ENCODE measurements around the gene TYRO3. TPM values are rescaled to one million over a fixed set of nuclear protein-coding genes. Genes with fewer than 3 reads are reported as not detected.
"Not testable (repeated sequence)": the region's sequence is repeated elsewhere in the genome, so short reads cannot be mapped to it uniquely, and the experiment has no call there.

TYRO3 gene
- polyA plus RNA-seq, 4 donors = 79.4 to 162 (median 138) TPM

DNA sequence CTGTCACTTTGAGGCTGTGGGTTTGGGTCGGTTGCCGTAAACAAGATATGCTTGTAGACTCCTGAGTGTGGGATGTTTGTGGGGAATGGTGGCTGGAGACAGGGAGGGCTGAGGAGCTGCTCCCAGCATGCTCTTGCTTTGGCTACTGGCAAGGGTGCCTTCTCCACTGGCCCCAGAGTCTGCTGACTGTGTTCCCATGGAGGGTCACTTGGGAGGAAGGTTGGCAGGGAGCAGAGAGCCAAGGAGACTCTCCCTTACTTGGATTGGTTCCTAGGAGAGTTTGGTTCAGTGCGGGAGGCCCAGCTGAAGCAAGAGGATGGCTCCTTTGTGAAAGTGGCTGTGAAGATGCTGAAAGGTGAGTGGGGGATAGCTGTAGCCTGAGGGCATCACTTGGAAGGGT is 11.8 kb downstream of the TYRO3 start:
- no peak for DNase-seq (ENCODE audit: low read depth in 4 of 4, low spot score in 3 of 4)

DNA sequence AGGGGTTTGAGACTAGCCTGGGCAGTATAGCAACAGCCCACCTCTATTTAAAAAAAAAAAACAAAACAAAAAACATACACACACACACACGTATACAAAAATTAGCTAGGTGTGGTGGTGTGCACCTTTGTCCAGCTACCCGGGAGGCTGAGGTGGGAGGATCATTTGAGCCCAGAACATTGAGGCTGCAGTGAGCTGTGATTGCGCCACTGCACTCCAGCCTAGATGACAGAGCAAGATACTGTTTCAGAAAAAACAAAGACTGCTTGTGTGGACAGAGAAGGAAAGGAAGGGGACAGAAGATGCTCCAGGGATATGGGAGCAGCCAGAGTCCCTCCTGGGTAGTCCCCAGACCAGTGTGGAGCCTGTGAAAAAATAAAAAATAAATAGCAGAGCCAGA is 12.9 kb downstream of the TYRO3 start:
- DNase-seq (ENCODE audit: low read depth in 4 of 4, low spot score in 3 of 4) = no peak

DNA sequence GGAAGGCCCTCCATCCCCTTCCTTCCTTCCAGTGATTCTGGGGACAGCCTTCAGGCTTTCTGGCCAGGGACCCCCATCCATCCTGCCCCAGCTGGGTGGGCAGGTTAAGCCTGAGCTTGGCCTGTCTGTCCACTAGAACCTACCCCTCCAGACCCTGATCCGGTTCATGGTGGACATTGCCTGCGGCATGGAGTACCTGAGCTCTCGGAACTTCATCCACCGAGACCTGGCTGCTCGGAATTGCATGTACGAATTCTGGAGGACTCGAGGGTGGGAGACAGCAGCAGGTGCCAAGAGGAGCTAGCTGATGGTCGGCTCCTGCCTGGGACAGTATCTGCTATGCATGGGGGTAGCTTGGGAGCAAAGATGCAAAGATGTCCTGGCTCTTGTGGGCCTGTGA is 13.9 kb downstream of the TYRO3 start:
- DNase-seq (ENCODE audit: low read depth in 4 of 4, low spot score in 3 of 4) = no peak

DNA sequence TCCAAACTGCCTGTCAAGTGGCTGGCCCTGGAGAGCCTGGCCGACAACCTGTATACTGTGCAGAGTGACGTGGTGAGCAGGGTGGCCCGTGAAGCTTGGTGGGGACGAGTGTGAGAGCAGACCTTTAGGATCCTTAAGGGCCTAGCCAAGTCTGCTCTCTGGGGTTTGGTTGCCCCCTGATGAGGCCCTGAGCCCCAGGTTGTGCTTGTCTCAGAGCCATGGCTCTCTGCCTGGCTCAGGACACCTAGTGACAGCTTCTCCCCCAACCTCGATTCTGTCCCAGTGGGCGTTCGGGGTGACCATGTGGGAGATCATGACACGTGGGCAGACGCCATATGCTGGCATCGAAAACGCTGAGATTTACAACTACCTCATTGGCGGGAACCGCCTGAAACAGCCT is 14.4 kb downstream of the TYRO3 start:
- DNase-seq (ENCODE audit: low read depth in 4 of 4, low spot score in 3 of 4) = no peak

DNA sequence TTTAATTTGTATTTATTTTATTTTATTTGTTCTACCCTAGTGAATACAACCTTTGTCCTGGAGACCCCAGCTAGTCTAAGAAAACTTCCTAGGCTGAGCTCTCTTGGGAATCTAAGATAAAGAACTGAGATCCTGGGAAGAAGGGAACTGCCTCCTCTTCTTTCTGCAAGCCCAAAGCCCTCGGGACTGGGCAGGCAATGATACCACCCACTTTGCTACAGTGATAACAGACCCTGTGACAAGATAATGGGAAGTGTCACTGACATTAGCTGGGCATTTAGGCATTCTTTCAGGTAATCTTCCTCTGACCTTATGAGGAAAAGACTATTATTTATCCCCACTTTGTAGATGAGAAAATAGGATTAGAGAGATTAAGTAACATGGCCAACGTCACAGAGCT is 15.1 kb downstream of the TYRO3 start:
- no peak for DNase-seq (ENCODE audit: low read depth in 4 of 4, low spot score in 3 of 4)

DNA sequence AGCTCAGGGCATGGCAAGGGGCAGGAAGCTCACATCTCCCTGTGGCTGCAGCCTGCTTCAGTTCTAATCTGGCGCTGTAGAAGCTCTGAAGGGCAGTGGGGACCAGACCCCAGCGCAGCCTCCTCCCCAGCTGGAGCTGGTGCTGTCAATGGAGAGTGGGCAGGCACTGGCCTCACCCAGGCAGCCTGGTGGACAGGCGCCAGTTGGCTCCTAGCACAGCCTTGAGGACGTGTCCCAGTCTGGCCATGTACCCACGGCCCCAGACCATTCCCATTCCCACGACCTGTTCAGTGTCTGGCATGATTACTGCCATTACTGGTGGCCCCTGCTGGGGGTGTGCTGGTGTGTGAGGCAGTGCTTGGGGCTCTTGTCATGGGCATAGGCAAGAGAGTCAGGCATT is 16.3 kb downstream of the TYRO3 start:
- DNase-seq (ENCODE audit: low read depth in 4 of 4, low spot score in 3 of 4) = no peak

DNA sequence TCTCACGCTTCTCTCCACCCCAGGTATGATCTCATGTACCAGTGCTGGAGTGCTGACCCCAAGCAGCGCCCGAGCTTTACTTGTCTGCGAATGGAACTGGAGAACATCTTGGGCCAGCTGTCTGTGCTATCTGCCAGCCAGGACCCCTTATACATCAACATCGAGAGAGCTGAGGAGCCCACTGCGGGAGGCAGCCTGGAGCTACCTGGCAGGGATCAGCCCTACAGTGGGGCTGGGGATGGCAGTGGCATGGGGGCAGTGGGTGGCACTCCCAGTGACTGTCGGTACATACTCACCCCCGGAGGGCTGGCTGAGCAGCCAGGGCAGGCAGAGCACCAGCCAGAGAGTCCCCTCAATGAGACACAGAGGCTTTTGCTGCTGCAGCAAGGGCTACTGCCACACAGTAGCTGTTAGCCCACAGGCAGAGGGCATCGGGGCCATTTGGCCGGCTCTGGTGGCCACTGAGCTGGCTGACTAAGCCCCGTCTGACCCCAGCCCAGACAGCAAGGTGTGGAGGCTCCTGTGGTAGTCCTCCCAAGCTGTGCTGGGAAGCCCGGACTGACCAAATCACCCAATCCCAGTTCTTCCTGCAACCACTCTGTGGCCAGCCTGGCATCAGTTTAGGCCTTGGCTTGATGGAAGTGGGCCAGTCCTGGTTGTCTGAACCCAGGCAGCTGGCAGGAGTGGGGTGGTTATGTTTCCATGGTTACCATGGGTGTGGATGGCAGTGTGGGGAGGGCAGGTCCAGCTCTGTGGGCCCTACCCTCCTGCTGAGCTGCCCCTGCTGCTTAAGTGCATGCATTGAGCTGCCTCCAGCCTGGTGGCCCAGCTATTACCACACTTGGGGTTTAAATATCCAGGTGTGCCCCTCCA is 19.1 kb downstream of the TYRO3 start:
- no peak for DNase-seq (ENCODE audit: low read depth in 4 of 4, low spot score in 3 of 4)

DNA sequence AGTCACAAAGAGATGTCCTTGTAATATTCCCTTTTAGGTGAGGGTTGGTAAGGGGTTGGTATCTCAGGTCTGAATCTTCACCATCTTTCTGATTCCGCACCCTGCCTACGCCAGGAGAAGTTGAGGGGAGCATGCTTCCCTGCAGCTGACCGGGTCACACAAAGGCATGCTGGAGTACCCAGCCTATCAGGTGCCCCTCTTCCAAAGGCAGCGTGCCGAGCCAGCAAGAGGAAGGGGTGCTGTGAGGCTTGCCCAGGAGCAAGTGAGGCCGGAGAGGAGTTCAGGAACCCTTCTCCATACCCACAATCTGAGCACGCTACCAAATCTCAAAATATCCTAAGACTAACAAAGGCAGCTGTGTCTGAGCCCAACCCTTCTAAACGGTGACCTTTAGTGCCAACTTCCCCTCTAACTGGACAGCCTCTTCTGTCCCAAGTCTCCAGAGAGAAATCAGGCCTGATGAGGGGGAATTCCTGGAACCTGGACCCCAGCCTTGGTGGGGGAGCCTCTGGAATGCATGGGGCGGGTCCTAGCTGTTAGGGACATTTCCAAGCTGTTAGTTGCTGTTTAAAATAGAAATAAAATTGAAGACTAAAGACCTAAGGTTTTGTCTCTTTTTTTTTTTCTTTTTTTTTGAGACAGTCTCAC is 19.8 kb downstream of the TYRO3 start:
- no peak for DNase-seq (ENCODE audit: low read depth in 4 of 4, low spot score in 3 of 4)

DNA sequence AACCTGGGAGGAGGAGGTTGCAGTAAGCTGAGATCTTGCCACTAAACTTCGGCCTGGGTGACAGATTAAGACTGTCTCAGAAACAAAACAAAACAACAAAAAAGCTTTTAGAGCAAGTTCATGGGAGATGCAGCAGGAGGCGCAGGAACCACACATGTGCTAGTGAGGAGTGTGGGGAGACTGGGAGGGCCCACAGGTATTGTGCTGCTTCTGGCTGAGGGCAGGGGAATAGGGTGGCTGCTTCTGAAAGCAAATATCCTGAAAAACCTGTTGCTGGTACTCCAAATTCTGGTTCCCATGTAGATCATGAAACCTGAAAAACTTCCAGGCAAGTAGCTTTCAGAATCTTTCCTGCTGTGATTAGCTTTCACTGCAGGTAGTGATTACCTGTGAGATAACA is 22.1 kb downstream of the TYRO3 start:
- DNase-seq (ENCODE audit: low read depth in 4 of 4, low spot score in 3 of 4) = no peak

DNA sequence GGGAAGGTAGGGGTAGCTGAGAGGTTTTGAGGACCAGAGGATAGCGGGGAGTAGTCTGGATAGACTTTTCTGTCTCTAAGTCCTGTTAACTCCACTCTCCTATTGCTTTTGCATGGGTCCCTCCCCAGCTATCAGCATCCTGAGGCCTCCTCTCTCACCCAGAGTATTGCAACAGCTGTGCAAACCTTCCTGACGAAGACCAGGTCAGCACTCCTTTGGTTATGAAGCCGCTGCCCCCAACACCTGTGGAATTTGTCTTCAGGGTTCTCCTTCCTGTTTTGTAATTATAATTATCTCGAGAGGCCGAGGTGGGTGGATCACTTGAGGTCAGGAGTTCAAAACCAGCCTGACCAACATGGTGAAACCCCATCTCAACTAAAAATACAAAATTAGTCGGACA is 24.8 kb downstream of the TYRO3 start:
- DNase-seq (ENCODE audit: low read depth in 4 of 4, low spot score in 3 of 4) = no peak

DNA sequence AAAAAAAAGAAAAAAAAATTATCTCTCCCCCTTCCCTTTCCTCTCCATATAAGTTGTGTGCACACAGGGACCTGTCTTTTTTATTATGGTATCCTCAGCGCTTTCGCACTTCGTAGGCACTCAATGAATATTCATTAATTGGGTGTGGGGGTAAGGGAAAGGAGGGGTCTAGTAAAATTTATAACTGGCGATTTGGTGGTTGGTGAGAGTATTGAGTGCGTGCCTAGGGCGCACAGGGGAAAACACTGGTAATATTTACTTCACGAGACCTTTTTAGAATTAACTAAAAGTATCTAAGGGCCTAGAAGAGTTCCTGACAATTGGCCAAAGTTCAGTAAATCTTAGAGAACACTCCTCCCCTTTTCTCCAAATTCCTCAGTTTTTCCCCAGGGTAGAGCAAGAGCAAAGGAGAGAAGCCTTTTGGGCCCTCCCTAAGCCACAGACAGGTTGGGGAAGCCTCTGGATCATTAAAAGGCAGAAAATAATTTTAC is 25.7 kb downstream of the TYRO3 start:
- no peak for DNase-seq (ENCODE audit: low read depth in 4 of 4, low spot score in 3 of 4)

DNA sequence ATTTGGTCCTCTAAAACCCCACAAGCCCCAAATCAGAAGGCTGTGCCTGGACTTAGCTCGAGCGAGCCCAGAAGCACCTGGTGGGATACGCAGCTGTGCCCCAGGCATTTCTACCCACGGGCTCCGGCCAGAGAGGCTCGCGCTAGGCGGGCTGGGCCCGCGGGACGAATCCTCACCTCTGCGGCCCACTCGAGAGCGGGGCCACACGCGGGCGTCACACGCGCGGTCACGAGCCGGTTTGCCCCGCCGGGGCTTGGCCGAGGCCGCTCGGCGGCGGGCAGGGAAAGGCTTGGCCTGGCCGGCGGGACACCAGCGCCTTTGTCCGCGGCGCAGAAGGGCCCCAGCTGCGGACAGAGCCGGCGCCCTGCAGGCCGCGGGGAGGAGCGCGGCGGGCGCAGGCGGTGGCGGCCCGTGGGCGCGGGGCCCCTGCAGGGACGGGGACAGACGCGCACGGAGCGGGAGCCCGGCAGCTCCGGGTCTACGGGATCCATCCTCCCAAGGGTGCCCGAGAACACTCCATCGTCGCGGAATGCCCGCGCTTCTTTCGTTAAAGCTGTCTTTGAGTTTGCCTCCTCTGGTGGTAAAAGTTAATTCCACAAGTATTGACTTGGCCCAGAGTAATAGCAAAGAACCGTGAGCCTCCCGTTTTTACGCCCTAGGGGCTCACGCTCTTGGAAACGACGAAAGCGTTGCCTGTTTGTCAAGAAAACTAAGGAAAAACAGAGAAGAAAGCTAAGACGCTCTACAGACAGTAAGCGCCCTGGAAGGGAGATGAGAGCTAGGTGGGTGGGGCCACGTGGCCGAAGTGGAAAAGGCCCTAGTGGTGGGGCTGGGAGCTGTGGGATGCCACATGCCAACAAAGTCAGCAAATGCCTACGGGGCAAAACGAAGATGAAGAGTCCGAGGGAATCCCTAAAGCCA is 26.4 kb downstream of the TYRO3 start:
- DNase-seq (ENCODE audit: low read depth in 4 of 4, low spot score in 3 of 4) = no peak

DNA sequence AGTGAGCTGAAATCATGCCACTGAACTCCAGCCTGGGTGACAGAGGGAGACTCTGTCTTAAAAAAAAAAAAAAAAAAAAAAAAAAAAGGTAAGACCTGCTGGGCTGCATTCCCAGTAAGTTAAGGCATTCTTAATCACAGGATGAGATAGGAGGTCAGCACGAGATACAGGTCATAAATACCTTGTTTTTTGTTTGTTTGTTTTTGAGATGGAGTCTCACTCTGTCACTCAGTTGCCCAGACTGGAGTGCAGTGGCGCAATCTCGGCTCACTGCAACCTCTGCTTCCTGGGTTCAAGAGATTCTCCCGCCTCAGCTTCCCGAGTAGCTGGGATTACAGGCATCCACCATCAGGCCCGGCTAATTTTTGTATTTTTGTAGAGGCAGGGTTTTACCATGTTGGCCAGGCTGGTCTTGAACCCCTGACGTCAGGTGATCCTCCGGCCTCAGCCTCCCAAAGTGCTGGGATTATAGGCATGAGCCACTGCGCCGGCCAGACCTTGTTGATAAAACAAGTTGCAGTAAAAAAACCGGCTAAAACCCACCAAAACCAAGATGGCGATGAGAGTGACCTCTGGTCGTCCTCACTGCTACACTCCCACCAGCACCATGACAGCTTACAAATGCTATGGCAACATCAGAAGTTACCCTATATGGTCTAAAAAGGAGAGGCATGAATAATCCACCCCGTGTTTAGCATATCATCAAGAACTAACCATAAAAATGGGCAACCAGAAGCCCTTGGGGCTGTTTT is 27.7 kb downstream of the TYRO3 start:
- not testable (repeated sequence) for DNase-seq (ENCODE audit: low read depth in 4 of 4, low spot score in 3 of 4)

DNA sequence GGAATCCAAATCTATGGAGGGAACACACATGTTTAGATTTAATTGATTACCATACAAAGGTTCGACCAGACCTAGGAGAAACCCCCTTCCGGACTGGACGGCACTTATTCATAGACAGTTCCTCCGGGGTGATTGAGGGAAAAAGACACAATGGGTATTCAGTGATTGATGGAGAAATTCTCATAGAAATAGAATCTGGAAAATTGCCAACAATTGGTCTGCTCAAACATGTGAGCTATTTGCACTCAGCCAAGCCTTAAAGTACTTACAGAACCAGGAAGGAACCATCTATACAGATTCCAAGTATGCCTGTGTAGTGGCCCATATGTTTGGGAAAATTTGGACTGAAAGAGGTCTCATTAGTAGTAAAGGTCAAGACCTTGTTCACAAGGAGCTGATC is 30.0 kb downstream of the TYRO3 start:
- not testable (repeated sequence) for DNase-seq (ENCODE audit: low read depth in 4 of 4, low spot score in 3 of 4)

DNA sequence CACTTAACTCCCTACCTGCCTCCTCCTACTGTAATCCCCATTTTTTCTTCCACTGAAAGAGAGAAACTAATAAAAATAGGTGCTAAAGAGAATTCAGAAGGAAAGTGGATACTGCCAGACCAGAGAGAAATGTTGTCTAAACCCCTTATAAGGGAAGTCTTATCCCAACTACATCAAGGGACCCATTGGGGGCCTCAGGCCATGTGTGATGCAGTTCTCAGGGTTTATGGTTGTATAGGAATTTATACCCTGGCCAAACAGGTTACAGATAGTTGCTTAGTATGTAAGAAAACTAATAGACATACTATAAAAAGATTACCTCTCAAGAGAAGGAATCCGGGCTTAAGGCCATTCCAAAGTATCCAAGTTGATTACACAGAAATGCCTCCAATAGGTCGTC is 30.6 kb downstream of the TYRO3 start:
- not testable (repeated sequence) for DNase-seq (ENCODE audit: low read depth in 4 of 4, low spot score in 3 of 4)

DNA sequence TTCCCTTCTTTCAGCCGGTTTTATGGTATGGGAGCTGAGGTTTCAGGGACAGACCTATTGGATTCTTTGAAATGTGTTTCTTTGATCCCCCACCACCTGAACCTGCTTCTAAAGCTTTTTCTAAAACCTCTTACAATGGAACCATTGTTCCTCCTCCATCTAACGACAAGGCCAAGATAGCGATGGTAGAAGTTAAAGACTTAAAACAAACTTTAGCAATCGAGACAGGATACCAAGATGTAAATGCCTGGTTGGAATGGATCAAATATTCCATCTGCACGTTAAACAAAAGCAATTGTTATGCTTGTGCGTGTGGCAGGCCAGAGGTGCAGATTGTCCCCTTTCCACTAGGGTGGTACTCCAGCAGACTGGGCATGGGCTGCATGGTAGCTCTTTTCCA is 32.2 kb downstream of the TYRO3 start:
- not testable (repeated sequence) for DNase-seq (ENCODE audit: low read depth in 4 of 4, low spot score in 3 of 4)

DNA sequence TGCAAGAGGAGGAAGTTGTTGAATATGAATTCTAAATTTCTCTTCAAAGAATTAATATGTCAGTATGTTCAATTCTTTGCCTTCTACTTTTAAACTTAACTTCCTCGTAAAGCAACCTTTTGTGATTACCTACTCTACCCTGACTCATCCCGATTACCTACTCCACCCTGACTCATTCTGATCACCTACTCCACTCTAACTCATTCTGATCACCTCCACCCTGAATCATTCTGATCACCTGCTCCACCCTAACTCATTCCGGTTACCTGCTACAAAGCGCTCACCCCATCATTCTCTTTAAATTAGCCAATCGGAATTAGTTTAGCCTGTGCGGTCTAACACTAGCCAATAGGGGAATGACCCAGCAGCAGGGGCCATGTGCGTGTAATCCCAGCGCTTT is 33.7 kb downstream of the TYRO3 start:
- DNase-seq (ENCODE audit: low read depth in 4 of 4, low spot score in 3 of 4) = not testable (repeated sequence)

DNA sequence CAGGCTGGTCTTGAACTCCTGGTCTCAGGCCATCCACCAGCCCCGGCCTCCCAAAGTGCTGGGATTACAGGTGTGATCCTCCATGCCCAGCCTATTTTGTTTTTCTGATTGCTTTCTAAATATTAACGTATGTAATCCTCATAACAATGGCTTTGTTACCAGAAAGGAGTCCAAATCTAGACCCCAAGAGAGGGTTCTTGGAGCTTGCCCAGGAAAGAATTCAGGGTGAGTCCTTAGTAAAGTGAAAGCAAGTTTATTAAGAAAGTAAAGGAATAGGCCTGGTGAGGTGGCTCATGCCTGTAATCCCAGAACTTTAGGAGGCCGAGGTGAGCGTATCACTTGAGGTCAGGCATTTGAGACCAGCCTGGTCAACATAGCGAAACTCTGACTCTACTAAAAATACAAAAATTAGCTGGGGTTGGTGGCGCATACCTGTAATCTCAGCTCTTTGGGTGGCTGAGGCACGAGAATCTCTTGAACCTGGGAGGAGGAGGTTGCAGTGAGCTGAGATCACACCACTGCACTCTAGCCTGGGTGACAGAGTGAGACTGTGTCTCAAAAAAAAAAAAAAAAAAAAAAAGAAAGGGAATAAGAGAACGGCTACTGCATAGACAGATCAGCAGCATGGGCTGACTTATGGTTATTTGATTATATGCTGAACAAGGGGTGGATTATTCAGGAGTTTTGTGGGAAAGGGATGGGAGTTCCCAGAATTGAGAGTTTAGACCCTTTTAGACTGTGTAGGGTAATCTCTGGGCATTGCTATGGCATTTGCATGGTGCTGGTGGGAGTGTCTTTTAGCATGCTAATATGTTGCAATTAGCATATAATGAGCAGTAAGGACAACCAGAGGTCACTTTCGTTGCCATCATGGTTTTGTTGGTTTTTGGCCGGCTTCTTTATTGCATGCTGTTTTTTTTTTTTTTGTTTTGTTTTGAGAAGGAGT is 36.1 kb downstream of the TYRO3 start:
- DNase-seq (ENCODE audit: low read depth in 4 of 4, low spot score in 3 of 4) = no peak

DNA sequence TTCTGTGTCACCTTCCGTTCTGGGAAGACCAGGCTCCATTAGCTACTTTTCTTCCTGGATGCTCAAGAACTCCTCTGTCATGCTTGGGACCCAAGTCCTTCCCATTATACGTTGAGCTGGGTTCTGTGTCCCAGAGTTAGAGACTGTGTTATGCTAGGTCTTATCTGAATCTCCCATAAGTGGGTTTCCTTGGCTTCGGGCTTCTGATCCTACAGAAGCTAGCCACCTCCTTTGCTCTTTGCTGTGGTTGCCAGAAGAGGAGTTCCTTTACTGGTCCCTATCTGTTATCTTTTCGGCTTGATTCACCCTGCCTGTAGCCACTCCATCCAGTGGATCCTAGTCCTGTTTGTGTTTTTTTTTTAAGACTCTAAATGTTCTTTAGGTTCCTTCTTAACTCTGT is 38.0 kb downstream of the TYRO3 start:
- no peak for DNase-seq (ENCODE audit: low read depth in 4 of 4, low spot score in 3 of 4)

All from left renal pelvis (tissue), 4 donors.